Right lobe of liver (tissue), 4 donors: ENCODE results near the gene KLHDC7B.

ENCODE experiments used
- CTCF ChIP-seq, 4 donors: fragments of 200-600 bp in 3 of 4; fragments of 450-650 bp in 1 of 4; IDR thresholded peaks; one replicate each; pipeline versions ENCODE4 v1.5.1 to v1.8.0; 2016 to 2022; ENCODE audit warnings: antibody characterized with exemption in 4 of 4, mild to moderate bottlenecking in 2 of 4
- POLR2A ChIP-seq: fragments of 450-650 bp; IDR thresholded peaks from one replicate; pipeline ENCODE4 v1.6.1; 2017; ENCODE audit warnings: antibody characterized with exemption, mild to moderate bottlenecking
- donor health status: DM: no; HTN: no; CAD: no.
- donor health status: DM: no; HTN: no; CAD: no.
- donor health status: DM: no; HTN: yes; CAD: no.

GRCh38 chr22:50507991-50508884, 37.5 kb upstream of the KLHDC7B start, which contains the start of gene NCAPH2:
- TF ChIP-seq CTCF (IDR thresholded peaks at IDR 0.05) (no peak), POLR2A (peak; percentile 56)
